MM.1S (cell line): ENCODE results near the gene ENOSF1.

Source experiments
- DNase-seq: peaks from one replicate; pipeline ENCODE4 v3.0.0-alpha.2; 2015
- H2AFZ ChIP-seq: fragments of 300-600 bp; sonication (generic); 2 replicates; pipeline ENCODE4 v1.6.0; 2016; ENCODE audit warnings: antibody characterized with exemption, low read length
- H3F3A ChIP-seq: fragments of 300-600 bp; sonication (generic); 2 replicates; pipeline ENCODE4 v1.6.1; 2016; ENCODE audit warnings: mild to moderate bottlenecking, antibody characterized with exemption, low read length, moderate library complexity, mixed read lengths; ENCODE audit not compliant: insufficient read depth
- H3K27ac ChIP-seq: fragments of 300-600 bp; sonication (generic); 2 replicates; pipeline ENCODE4 v1.5.1; 2016; ENCODE audit warnings: mild to moderate bottlenecking, low read length
- H3K27me3 ChIP-seq: fragments of 300-600 bp; sonication (generic); replicated peaks from 2 replicates; pipeline ENCODE4 v1.6.0; 2016; ENCODE audit warnings: low read length; ENCODE audit not compliant: insufficient read depth
- H3K36me3 ChIP-seq: fragments of 300-600 bp; sonication (generic); replicated peaks from 2 replicates; pipeline ENCODE4 v1.6.1; 2016; ENCODE audit warnings: mild to moderate bottlenecking, low read length, mixed read lengths; ENCODE audit not compliant: insufficient read depth
- H3K4me1 ChIP-seq: fragments of 300-600 bp; sonication (generic); 2 replicates; pipeline ENCODE4 v1.6.1; 2016; ENCODE audit warnings: low read length, mixed read lengths
- H3K4me2 ChIP-seq: fragments of 300-600 bp; sonication (generic); 2 replicates; pipeline ENCODE4 v1.6.0; 2016; ENCODE audit warnings: low read depth, low read length
- H3K4me3 ChIP-seq: fragments of 300-600 bp; sonication (generic); 2 replicates; pipeline ENCODE4 v1.5.1; 2016; ENCODE audit warnings: low read length, mixed read lengths
- H3K79me2 ChIP-seq: fragments of 300-600 bp; sonication (generic); 2 replicates; pipeline ENCODE4 v1.6.1; 2016; ENCODE audit warnings: mixed run types, low read length, mixed read lengths
- H3K9ac ChIP-seq: fragments of 300-600 bp; sonication (generic); 2 replicates; pipeline ENCODE4 v1.6.1; 2016; ENCODE audit warnings: low read length, mixed read lengths
- H3K9me2 ChIP-seq: fragments of 300-600 bp; sonication (generic); replicated peaks from 2 replicates; pipeline ENCODE4 v1.6.1; 2016; ENCODE audit warnings: mild to moderate bottlenecking, low read length, mixed read lengths; ENCODE audit not compliant: insufficient read depth
- H3K9me3 ChIP-seq: fragments of 300-600 bp; sonication (generic); replicated peaks from 2 replicates; pipeline ENCODE4 v1.6.1; 2016; ENCODE audit warnings: mild to moderate bottlenecking, low read length, mixed read lengths; ENCODE audit not compliant: insufficient read depth
- H4K20me1 ChIP-seq: fragments of 300-600 bp; sonication (generic); 2 replicates; pipeline ENCODE4 v1.6.1; 2016; ENCODE audit warnings: mild to moderate bottlenecking, low read length, moderate library complexity, mixed read lengths; ENCODE audit not compliant: insufficient read depth
- CTCF ChIP-seq: fragments of 300-600 bp; sonication (generic); IDR thresholded peaks from 2 replicates; pipeline ENCODE4 v1.5.1; 2016; ENCODE audit warnings: antibody characterized with exemption, low read length, mixed read lengths
- EZH2 ChIP-seq: fragments of 300-600 bp; sonication (generic); optimal IDR thresholded peaks from 2 replicates; pipeline ENCODE3; 2017; ENCODE audit warnings: low read depth, mild to moderate bottlenecking, antibody characterized with exemption, low read length, mixed read lengths
- EZH2phosphoT487 ChIP-seq: fragments of 300-600 bp; sonication (generic); IDR thresholded peaks from 2 replicates; pipeline ENCODE4 v1.6.1; 2018; ENCODE audit warnings: antibody characterized with exemption, low read length

The ENOSF1 gene

DNA sequence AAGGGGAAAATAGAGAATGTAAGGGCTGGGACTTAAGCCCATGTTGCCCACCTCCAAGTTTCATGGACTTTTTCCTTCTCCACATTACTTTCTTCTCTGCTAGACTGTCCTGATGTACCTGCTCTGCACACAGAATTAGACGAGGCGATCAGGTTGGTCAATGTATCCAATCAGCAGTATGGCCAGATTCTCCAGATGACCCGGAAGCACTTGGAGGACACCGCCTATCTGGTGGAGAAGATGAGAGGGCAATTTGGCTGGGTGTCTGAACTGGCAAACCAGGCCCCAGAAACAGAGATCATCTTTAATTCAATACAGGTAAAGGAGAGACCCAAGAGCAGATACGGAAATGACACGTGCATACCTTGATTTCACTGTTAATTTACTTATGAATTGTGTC, 71.2 kb downstream of the ENOSF1 start:
- peaks cover 6% of the 10 kb centered on the region; the same call in 1 of the 2 replicates for H3K4me1 ChIP-seq
- no peak overlapping the region for H3K4me2 ChIP-seq
- no peak for TF ChIP-seq EZH2phosphoT487
- no peak for TF ChIP-seq CTCF
- H2AFZ ChIP-seq, result no peak overlapping the region
- no peak overlapping the region for H3K4me3 ChIP-seq
- DNase-seq, result no peak
- H3K27ac ChIP-seq, result no peak overlapping the region
- H3K9me2 ChIP-seq, result no peaks in the 10 kb centered on the region
- no peaks in the 10 kb centered on the region for H4K20me1 ChIP-seq
- no peak overlapping the region for H3K9ac ChIP-seq
- no peaks in the 10 kb centered on the region for H3K9me3 ChIP-seq
- no peaks in the 10 kb centered on the region for H3K27me3 ChIP-seq
- no peaks in the 10 kb centered on the region for H3K79me2 ChIP-seq
- H3F3A ChIP-seq, result no peaks in the 10 kb centered on the region
- H3K36me3 ChIP-seq, result no peaks in the 10 kb centered on the region

GRCh38 chr18:635171-635570, 77.3 kb downstream of the ENOSF1 start:
- no peak overlapping the region for H3K27ac ChIP-seq
- H3K4me3 ChIP-seq, result no peak overlapping the region
- H3K4me1 ChIP-seq, result no peaks in the 10 kb centered on the region
- H3K9ac ChIP-seq, result no peak overlapping the region
- no peaks in the 10 kb centered on the region for H3K27me3 ChIP-seq
- H3K4me2 ChIP-seq, result no peak overlapping the region
- no peaks in the 10 kb centered on the region for H3K9me3 ChIP-seq
- H3K79me2 ChIP-seq, result no peaks in the 10 kb centered on the region
- H3F3A ChIP-seq, result no peaks in the 10 kb centered on the region
- TF ChIP-seq EZH2phosphoT487 (no peak), EZH2 (no peak), CTCF (no peak)
- no peak for DNase-seq
- H3K9me2 ChIP-seq, result no peaks in the 10 kb centered on the region
- no peak overlapping the region for H2AFZ ChIP-seq
- no peaks in the 10 kb centered on the region for H4K20me1 ChIP-seq
- no peaks in the 10 kb centered on the region for H3K36me3 ChIP-seq

DNA sequence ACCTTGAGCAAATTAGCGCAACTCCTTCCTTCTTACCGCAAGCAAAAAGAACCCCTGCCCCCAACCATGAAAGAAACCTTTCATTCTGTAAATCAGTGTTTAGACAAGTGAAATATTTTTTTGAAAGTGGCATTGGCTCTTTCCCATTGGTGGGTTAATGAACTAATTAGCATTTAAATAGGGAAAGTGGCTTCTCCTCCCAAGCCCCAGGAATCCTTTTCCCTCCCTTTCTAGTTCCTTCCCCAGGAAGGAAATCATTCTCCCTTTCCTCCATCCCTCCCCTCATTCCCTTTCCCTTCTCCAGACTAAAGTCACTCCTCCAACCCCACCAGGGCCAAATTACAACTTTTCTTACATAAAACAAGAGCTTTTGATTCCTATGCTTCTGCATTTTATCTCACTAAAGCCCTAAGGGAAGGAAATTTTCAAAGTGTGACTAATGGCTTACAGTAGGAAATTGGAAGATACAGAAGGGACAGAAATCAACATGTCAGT, 77.8 kb downstream of the ENOSF1 start:
- Histone ChIP-seq H3F3A (no peaks in the 10 kb centered on the region), H3K4me3 (no peak overlapping the region), H3K9ac (no peak overlapping the region), H2AFZ (no peak overlapping the region), H3K4me1 (no peaks in the 10 kb centered on the region), H3K4me2 (no peak overlapping the region), H3K27ac (no peak overlapping the region), H3K27me3 (no peaks in the 10 kb centered on the region), H4K20me1 (no peaks in the 10 kb centered on the region), H3K9me2 (no peaks in the 10 kb centered on the region), H3K36me3 (no peaks in the 10 kb centered on the region), H3K79me2 (no peaks in the 10 kb centered on the region), H3K9me3 (no peaks in the 10 kb centered on the region)
- DNase-seq, result no peak
- TF ChIP-seq EZH2 (no peak), CTCF (no peak), EZH2phosphoT487 (no peak)
